Keratinocyte (primary cell): ENCODE results near the gene TMEM271. TPM values are rescaled to one million over a fixed set of nuclear protein-coding genes. Genes with fewer than 3 reads are reported as not detected.

Experiments used
- DNase-seq: peaks from one replicate; pipeline ENCODE4 v3.0.0-alpha.2; 2011; ENCODE audit warnings: low read depth, missing footprints, low spot score
- FAIRE-seq: peaks from 2 replicates; lab custom pipeline; 2011; peaks lifted over from hg19 to GRCh38; lab: Jason Lieb, UNC
- H2AFZ ChIP-seq: 2 replicates; pipeline ENCODE4 v1.6.0; 2012; ENCODE audit warnings: low read length, control low read depth, inconsistent platforms; ENCODE audit not compliant: control insufficient read depth
- H3K27ac ChIP-seq: 2 replicates; pipeline ENCODE4 v1.5.1; 2011; ENCODE audit warnings: low read length; ENCODE audit not compliant: control insufficient read depth, insufficient read depth
- H3K27me3 ChIP-seq: 3 replicates; pipeline ENCODE4 v1.6.0; 2011; ENCODE audit warnings: low read length; ENCODE audit not compliant: control insufficient read depth, insufficient read depth; ENCODE audit errors: extremely low read depth
- H3K36me3 ChIP-seq, 2 experiments: 2 replicates in 1 of 2; 3 replicates in 1 of 2; pipeline ENCODE4 v1.5.1; 2011; ENCODE audit warnings: low read length in 2 of 2, mild to moderate bottlenecking in 1 of 2; ENCODE audit not compliant: control insufficient read depth in 2 of 2, insufficient read depth in 2 of 2; ENCODE audit errors: extremely low read depth in 1 of 2
- H3K4me1 ChIP-seq: 3 replicates; pipeline ENCODE4 v1.5.1; 2011; ENCODE audit warnings: low read length; ENCODE audit not compliant: control insufficient read depth, insufficient read depth; ENCODE audit errors: extremely low read depth
- H3K4me2 ChIP-seq: 3 replicates; pipeline ENCODE4 v1.6.0; 2011; ENCODE audit warnings: low read depth, low read length; ENCODE audit not compliant: control insufficient read depth, insufficient read depth; ENCODE audit errors: extremely low read depth
- H3K4me3 ChIP-seq, 3 experiments: fragments of 200-600 bp in 1 of 3; sonication (generic) in 1 of 3; 2 replicates in 2 of 3; 3 replicates in 1 of 3; pipeline ENCODE4 v1.5.1; 2011 to 2016; ENCODE audit warnings: low read length in 3 of 3, mild to moderate bottlenecking in 3 of 3, control low read depth in 2 of 3, inconsistent platforms in 1 of 3, low read depth in 1 of 3, mixed read lengths in 1 of 3, mixed run types in 1 of 3, moderate library complexity in 1 of 3; ENCODE audit not compliant: control insufficient read depth in 2 of 3, insufficient read depth in 2 of 3; ENCODE audit errors: extremely low read depth in 1 of 3
- H3K79me2 ChIP-seq: 2 replicates; pipeline ENCODE4 v1.6.0; 2012; ENCODE audit warnings: low read length; ENCODE audit not compliant: control insufficient read depth, insufficient read depth
- H3K9ac ChIP-seq: 3 replicates; pipeline ENCODE4 v1.6.0; 2011; ENCODE audit warnings: low read length; ENCODE audit not compliant: control insufficient read depth, insufficient read depth; ENCODE audit errors: extremely low read depth
- H3K9me1 ChIP-seq: 3 replicates; pipeline ENCODE4 v1.6.0; 2011; ENCODE audit warnings: low read length; ENCODE audit not compliant: control insufficient read depth, insufficient read depth; ENCODE audit errors: extremely low read depth
- H3K9me3 ChIP-seq: 2 replicates; pipeline ENCODE4 v1.5.1; 2012; ENCODE audit warnings: low read depth, low read length; ENCODE audit not compliant: control insufficient read depth
- H4K20me1 ChIP-seq: 3 replicates; pipeline ENCODE4 v1.6.0; 2011; ENCODE audit warnings: low read length; ENCODE audit not compliant: control insufficient read depth, insufficient read depth; ENCODE audit errors: extremely low read depth
- EZH2 ChIP-seq: IDR thresholded peaks from one replicate; pipeline ENCODE4 v1.6.1; 2012; ENCODE audit warnings: inconsistent platforms, mild to moderate bottlenecking, low read length, moderate library complexity
- dilution Hi-C: fragments of 300-500 bp; cut with MboI; formaldehyde crosslinking; loops from one replicate; pipeline ENCODE4 v1.7.0; 2020; ENCODE audit warnings: low sequenced_read_pairs; ENCODE audit not compliant: extremely low pct_ligation_motif_present
- polyA plus RNA-seq, 5 experiments: library from polyadenylated mRNA; depleted of rRNA in 3 of 5; stranded (reverse) in 3 of 5; stranded (forward) in 1 of 5; unstranded in 1 of 5; fragments of >200 nt; gene quantifications; 1 replicate in 1 of 5; 2 replicates in 3 of 5; 3 replicates in 1 of 5; pipeline versions ENCODE4 v1.2.1 to v1.2.3, GENCODE V29; 2011 to 2012; ENCODE audit warnings: missing spikeins in 2 of 5, low read depth in 1 of 5, low replicate concordance in 1 of 5
- TF ChIP-seq, protein P1 (sequence below), 3 experiments: IDR thresholded peaks in 1 of 3; conservative IDR thresholded peaks in 1 of 3; optimal IDR thresholded peaks in 1 of 3; 2 replicates in 2 of 3; 3 replicates in 1 of 3; pipeline versions ENCODE3 to v1.5.1; 2011; ENCODE audit warnings: low read length in 3 of 3, mild to moderate bottlenecking in 3 of 3, moderate library complexity in 2 of 3, control low read depth in 1 of 3, inconsistent platforms in 1 of 3; ENCODE audit not compliant: insufficient read depth in 2 of 3; ENCODE audit errors: extremely low read depth in 1 of 3

The TMEM271 gene
- polyA plus RNA-seq, 1 donor (not counting 4 experiments of a cell fraction or from before 2014, with no cell fraction given): not detected

DNA sequence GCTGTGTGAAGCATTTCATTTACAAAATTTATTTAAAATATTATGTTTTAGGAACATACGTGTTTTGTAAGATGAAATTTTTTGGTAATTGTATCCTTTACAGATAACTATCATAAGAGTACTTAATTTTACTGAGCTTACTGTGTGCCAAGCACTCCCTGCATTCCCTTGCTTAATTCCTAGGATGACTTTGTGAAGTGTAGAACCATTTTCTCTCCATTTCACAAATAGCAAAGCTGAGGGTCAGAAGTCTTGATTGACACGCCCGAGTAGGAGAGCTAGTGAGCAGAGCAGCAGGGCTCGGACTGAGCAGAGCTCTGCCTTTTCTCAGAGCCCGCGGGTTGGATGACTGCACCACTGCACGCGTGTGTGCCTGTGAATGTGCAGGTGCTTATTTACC is 46.5 kb downstream of the TMEM271 start:
- peaks cover 37 to 44% of the 10 kb centered on the region in 2 experiments for H3K36me3 ChIP-seq
- H4K20me1 ChIP-seq: no peaks in the 10 kb centered on the region

DNA sequence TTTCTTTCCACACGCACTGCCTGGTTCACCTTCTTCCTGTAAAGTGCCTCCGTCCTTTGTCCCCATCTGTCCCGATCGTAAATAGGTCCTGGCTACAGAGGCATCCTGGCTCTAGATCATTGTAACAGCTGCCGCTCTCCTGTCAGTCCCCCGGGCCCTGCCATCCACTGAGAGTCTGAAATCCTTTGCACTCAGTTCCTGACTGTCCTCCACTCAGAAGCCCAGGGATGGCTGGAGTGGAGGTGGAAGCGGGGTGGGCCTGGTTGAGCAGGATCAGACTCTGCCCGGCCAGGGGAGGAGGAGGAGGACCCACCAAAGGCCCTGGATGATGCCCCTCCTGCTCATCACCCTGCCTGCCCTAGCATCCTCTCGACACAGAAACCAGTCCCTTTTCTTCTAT is 47.3 kb downstream of the TMEM271 start:
- H3K27ac ChIP-seq: no peak overlapping the region
- dilution Hi-C loops: no loop called here
- no peaks in the 10 kb centered on the region for H4K20me1 ChIP-seq
- H3K9ac ChIP-seq: no peak overlapping the region
- H3K4me2 ChIP-seq: no peak overlapping the region
- no peaks in the 10 kb centered on the region for H3K27me3 ChIP-seq
- H3K4me3 ChIP-seq: no peak overlapping the region
- H3K79me2 ChIP-seq: no peaks in the 10 kb centered on the region
- peaks cover 43 to 45% of the 10 kb centered on the region in 2 experiments for H3K36me3 ChIP-seq
- DNase-seq: no peak
- H2AFZ ChIP-seq: no peak overlapping the region
- H3K9me1 ChIP-seq: peaks cover 2% of the 10 kb centered on the region
- TF ChIP-seq EZH2: no peak
- TF ChIP-seq, protein P1, sequence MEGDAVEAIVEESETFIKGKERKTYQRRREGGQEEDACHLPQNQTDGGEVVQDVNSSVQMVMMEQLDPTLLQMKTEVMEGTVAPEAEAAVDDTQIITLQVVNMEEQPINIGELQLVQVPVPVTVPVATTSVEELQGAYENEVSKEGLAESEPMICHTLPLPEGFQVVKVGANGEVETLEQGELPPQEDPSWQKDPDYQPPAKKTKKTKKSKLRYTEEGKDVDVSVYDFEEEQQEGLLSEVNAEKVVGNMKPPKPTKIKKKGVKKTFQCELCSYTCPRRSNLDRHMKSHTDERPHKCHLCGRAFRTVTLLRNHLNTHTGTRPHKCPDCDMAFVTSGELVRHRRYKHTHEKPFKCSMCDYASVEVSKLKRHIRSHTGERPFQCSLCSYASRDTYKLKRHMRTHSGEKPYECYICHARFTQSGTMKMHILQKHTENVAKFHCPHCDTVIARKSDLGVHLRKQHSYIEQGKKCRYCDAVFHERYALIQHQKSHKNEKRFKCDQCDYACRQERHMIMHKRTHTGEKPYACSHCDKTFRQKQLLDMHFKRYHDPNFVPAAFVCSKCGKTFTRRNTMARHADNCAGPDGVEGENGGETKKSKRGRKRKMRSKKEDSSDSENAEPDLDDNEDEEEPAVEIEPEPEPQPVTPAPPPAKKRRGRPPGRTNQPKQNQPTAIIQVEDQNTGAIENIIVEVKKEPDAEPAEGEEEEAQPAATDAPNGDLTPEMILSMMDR (optimal IDR thresholded peaks at IDR 0.05 in 1 of 3, IDR thresholded peaks at IDR 0.05 in 1 of 3, conservative IDR thresholded peaks at IDR 0.05 in 1 of 3; ENCODE audit: extremely low read depth in 1 of 3, insufficient read depth in 2 of 3, low read length in 3 of 3): no peak
- no peaks in the 10 kb centered on the region for H3K4me1 ChIP-seq
- H3K9me3 ChIP-seq: no peaks in the 10 kb centered on the region
- no peak for FAIRE-seq

More for the DNA sequence above, 46.5 kb downstream of the TMEM271 start:
- Histone ChIP-seq H2AFZ (no peak overlapping the region), H3K4me3 (no peak overlapping the region), H3K9ac (no peak overlapping the region), H3K79me2 (no peaks in the 10 kb centered on the region), H3K9me1 (peaks cover 2% of the 10 kb centered on the region), H3K4me1 (no peaks in the 10 kb centered on the region), H3K4me2 (no peak overlapping the region), H3K27me3 (no peaks in the 10 kb centered on the region), H3K27ac (no peak overlapping the region), H3K9me3 (no peaks in the 10 kb centered on the region)
- DNase-seq: no peak
- no peak for FAIRE-seq
- dilution Hi-C loops: no loop called here
- TF ChIP-seq, protein P1 (optimal IDR thresholded peaks at IDR 0.05 in 1 of 3, IDR thresholded peaks at IDR 0.05 in 1 of 3, conservative IDR thresholded peaks at IDR 0.05 in 1 of 3; ENCODE audit: extremely low read depth in 1 of 3, insufficient read depth in 2 of 3, low read length in 3 of 3): no peak
- TF ChIP-seq EZH2: no peak
